HG02571 (cell line): Measurements from ENCODE around the gene CALCB.

Experiments
- ATAC-seq: cut with Tn5 transposase; IDR thresholded peaks from one replicate; pipeline ENCODE4 v1.9.1; 2021; ENCODE audit warnings: mild to moderate bottlenecking, moderate library complexity; ENCODE audit not compliant: unreplicated experiment

Gene CALCB

DNA sequence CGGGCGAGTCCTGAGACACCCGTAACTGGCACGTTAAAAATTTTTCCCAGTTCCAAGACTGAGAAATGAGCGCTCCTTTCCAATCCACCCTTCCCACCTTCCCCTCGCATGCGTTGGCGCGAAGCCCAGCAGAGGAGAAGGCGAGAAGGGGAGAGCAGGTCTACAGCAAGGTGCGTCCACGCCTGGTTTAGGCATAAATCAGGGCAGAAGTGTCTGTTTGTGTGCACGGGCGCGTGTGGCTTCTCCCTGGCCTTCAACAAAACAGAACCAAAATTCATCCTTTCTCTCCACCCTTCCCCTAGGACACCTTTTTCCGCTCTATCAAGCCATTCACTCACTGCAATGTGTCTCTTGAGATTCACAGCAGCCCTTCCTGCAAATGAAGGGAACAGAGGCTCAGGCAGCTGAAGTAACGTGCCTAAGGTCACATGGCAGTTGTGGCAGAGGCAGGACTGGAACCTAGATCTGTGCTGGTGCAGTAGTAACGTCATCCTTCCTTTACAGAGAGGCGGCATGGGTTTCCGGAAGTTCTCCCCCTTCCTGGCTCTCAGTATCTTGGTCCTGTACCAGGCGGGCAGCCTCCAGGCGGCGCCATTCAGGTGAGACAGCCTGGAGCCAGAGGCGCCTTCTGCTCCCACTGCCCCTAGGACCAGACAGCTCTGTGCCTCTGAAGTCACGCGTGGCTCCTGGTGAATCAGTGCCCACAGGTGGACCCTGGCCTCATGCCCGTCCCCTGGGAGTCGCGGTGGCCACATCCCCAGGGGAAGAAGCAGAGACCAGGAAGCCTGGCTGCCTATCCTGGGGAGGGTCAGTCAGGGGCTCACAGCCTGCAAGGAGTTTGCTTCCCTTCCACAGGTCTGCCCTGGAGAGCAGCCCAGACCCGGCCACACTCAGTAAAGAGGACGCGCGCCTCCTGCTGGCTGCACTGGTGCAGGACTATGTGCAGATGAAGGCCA is 1.1 kb downstream of the CALCB start:
- peak; percentile 96 for ATAC-seq

DNA sequence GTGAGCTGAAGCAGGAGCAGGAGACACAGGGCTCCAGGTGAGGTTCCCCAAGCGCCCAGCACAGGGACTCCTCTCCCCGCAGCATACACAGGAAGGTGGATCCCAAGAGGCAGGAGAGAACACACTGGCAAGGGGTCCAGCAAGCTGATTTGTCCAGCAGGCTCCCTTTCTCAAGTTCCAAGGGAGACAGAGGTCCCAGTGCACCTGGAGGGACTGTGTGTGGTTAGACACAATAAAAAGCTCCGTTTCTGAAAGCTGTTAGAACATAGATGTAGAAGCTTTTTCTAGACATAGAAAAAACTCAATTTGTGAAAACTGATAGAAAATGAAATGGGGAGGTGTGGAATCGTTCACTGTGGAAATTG is 1.8 kb downstream of the CALCB start:
- no peak for ATAC-seq

DNA sequence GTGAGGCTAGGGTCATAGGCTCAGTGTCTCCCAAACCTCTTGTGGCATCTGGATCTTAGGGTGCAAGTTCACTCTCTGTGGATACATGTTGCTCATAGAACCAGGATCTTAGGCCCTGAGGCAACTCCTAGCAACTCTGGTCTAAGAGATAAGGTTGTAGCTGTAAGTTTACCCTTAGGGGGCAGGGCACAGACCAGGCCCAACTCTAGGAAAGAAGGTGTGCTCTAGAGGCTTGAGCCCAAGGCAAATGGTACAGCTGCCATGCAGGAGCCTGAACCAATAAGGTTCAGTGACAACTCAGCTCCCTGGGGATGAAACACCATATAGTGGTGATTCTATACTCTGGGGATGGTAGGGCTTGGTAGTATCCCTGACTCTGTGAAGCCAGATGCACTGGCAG is 17.8 kb downstream of the CALCB start:
- no peak for ATAC-seq

DNA sequence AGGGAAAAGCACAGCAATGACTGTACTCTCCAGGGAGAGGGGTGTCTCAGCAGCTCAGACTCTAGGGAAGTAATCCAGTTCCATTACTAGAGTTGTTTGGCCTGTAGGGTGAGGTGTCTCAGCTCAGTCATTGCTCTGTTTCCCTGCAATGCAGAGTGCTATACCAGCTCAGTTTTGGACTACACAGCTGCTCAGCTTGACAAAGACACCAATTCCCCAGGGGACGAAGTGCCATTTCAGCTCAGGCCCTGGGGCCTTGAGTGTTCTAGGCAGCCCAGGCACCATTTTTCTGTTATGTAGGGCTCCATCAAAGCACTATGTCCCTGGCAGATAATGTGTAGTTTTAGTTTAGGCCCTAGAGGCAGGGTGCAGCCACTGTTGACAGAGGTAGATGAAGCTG is 18.2 kb downstream of the CALCB start:
- ATAC-seq, result no peak

DNA sequence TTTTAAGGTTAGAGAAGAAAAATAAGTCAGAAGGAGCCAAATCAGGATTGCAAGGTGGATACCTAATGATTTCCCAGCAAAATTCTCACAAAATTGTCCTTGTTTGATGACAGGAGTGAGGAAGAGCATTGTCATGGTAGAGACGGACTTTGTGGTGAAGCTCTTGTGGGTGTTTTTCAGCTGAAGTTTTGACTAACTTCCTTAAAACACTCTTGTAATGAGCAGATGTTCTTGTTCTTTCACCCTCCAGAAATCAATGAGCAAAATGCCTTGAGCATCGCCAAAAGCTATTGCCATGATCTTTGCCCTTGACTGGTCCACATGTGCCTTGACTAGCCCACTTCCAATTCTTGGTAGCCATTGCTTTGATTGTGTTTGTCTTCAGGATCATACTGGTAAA is 20.0 kb downstream of the CALCB start:
- no peak for ATAC-seq

DNA sequence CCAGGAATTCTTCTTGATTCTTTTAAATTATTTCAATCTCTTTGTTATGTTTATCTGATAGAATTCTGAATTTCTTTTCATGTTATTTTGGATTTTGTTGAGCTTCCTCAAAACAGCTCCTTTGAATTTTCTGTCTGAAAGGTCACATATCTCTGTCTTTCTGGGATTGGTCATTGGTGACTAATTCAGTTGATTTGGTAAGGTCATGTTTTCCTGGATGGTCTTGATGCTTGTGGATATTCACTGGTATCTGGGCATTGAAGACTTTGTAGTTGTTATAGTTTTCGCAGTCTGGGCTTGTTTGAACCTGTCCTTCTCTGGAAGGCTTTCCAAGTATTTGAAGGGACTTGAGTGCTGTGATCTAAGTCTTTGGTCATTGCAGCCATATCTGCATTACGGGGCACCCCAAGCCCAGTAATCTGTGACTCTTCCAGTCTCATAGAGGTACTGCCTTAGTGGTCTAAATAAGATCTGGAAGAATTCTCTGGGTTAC is 22.4 kb downstream of the CALCB start:
- no peak for ATAC-seq

DNA sequence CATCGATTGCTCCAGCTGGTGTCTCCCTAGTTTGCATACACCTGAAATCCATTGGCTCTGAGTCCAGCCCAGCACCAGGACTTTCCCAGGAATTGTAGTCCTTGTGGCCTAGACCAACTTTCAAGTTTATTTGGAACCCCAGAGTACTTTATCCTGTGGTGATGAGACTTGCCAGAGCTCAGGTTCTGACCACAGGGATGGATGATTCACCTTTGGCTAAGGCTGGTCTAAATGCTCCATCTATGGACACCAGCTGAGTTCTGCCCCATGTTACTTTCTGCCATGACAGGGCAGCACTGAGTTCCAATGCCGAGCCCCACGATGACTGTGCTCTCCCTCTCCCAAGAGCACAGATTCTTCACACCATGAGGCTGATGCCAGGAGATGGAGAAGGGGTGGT is 24.0 kb downstream of the CALCB start:
- no peak for ATAC-seq

DNA sequence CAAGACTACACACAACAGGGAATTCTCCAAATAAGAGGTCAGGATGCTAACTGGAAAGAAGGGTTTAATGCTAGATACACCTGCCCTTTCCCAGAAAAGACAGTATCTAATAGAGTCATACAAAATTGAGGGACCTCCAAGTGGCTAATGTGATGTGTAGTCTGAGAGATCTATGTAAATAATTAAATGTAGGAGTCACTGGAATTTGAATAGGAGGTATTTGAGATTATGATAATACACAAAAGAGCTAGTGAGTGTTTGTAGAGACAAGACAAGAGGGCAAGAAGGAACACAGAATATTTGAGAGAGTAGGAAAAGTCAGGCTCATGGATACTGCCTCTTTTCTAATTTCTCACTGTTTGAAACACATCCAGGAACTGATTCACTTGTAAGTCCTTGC is 25.9 kb downstream of the CALCB start:
- no peak for ATAC-seq

DNA sequence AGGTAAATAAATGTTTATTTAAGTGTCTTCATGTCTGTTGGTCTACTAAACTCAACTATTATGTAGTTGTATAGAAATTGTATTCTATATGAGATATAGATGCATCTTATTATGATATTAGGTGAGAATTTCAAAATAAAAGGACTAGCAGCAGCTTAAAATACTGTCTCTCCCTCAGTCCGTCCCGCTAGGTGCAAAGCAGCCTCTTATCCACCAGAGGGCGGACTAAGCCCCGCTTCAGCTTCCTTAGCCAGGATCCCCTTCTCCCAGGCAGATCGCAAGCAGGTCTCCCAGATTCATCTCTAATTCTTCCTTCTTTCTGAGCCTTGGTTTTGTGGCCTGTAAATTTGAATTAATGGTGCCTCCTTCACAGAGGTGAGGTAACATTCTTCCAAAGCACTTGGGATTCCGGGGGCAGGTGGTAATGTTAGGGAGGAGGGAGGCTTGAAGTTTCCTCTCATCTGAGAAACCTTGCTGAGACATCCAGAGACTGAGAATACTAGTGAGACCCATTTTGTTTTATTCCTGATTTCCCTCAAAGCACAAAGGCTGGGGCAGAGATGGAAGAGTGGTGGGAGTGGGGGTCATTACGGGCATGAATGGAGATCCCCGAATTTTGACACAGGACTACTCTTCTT is 27.8 kb downstream of the CALCB start:
- ATAC-seq, result peak; percentile 84

DNA sequence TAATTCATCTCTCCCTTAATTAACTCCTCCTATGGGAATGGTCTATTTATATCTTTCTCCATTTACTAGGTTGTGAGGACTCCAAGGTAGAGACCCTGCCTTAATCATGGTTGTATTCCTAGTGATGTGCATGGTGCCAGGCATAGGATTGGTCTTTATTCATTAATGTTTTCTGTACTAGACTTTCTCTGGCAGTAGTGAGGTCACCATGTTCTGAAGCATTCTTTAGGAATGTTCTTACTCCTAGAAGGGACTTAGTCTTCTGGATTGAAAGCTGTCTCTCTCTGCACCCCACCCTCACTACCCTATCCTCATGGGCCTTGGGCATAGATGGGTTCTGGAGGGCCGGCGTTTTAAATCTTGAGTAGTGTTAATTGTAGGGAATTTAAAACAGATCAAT is 30.8 kb downstream of the CALCB start:
- ATAC-seq, result no peak

DNA sequence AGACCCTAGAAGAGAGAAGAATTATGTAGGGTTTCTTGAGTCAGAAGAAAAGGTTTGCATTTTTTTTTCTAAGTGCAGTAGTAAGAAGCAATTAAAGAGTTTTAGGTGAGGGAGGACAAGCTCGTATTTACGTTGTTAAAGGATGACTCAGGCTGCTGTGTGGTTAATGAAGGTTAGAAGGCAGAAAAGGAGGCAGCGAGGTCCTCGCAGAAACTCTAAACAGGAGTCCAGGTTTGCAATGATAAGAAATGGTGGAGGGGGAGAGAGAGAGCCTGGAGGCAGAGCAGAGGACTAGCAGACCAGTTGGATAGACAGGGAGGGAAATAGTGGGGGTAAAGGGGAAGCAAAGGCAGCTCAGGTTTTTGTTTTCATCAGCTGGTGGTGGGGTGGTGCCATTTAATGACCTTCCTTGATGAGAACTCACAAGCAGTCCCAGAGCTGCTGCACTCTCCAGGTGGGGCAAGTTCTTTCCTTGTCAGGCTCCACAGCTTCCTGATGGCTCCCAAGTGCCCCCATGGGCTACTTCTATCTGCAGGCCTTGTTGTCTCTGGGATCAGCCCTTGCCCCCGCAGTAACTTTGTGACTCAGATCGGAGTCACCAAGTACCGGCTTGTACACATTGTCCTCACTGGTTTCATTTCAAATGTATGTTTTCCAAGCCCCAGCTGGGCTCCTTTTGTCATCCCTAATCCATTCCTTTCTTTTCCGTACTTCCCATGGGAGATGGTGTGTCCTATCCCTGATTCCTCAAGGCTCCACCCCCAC is 33.0 kb downstream of the CALCB start:
- no peak for ATAC-seq

DNA sequence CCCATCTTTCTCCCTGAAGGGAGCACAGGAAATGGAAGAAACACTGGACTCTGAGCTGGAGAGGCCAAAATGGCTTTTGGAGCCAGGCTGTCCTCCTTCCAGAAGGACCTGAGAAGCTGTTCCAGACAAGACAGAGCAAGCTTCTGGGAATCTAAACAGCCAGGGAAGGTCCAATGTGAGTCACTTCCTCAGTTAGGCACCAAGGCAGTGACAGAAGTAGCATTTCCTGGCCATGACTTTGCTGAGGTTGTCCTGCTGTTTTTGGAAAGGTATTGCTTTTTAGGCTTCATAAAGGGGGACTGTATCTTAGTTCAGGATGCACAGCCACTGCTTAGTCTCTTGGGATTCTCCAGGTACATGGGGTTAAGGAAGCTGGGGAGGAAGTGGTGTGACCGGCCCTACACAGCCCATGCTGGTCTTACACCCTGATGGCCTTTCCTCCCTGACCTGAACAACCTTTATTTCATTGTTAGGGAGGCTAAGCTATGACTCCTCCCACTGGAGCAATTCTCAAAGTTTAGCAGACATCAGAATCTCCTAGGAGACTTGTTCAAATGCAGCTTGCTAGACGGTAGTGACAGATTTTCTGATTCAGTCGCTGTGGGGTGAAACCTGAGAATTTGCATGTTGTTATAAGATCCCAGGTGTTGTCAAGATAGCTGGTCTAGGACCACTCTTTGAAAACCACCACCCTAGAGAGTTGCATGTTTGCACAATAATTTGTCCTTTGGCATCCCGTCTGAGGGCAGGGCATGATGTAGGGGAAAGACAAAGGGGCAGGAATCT is 34.5 kb downstream of the CALCB start:
- peak; percentile 54 for ATAC-seq

DNA sequence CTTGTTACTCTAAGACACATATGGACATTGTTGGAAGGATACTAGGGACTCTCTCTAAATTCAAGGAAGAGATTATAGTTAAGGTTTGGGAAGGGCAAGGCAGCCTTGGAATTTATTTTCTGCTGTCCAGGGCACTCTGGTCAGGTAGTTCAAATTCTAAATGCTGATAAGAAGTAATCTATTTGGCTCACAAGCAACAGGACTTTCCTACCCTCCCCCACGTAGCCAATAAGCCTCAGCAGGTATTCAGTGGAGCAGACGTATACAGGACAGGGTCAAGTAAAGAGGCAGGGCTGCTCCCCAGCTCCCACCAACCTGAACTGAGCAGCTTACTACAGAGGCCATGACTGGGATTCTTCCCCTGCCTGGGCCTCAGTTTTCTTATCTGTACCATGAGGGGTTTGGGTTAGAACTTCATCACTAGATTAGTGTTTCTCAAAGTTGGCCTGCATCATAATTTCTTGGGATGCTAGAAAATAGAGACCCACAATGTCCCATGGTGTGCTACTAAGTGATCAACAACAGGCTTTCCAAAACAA is 35.3 kb downstream of the CALCB start:
- no peak for ATAC-seq

DNA sequence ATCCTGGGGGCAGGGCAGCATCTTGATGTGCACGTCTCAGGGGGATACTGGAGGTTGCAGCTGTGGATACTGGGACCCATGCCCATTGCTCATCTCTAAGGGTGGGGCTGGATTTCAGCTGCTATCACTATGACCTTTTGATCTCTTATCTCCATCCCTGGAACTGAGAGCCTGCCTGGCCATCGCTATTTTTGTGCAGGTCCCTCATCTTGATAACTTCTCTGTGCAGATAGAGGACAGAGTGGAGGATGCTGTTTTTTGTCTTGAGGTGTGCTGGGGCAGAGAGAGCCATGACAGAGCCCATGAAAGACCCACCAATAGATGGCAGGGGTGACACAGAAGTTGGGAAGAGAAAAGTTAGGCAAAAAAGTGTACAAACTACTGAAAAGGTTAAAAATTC is 36.2 kb downstream of the CALCB start:
- ATAC-seq, result no peak

DNA sequence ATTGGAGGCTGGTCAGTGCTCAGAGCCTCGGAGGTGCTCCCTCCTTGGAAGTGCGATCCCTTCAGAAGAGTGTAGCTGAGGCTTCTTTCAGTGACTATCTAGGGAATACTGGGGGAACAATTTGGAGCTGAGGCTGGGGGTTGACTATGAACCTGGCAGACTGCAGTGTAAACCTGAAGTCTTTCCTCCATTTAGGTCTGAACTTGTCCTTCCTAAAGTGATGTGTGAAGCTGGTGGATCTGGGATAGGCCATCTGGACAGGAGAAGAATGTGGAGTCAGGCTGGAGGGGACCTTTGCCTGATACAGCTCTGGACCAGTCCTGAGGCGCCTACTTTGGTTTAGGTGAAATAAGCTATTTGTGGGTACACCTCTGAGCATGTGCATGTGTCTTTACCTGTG is 37.8 kb downstream of the CALCB start:
- ATAC-seq, result no peak

DNA sequence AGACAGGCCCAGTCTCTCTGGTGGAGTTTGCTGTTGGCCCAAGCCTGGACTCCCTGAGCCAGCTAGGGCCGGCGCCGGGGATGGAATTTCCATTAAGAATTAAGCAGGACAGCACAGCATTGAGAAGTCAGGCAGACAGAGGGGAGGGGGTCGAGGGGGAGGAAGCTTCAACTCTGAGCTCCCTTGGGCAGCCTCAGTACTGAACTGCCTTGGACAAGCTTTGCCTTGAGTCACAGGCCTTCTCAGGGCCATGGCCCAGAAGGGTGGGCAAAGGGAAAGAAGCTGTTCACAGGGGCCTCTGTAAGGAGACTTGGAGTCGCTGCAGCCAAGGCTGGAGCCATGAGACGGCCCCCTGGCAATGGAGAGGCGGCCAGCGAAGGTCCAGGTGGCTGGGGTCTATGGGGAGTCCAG is 38.7 kb downstream of the CALCB start:
- no peak for ATAC-seq

DNA sequence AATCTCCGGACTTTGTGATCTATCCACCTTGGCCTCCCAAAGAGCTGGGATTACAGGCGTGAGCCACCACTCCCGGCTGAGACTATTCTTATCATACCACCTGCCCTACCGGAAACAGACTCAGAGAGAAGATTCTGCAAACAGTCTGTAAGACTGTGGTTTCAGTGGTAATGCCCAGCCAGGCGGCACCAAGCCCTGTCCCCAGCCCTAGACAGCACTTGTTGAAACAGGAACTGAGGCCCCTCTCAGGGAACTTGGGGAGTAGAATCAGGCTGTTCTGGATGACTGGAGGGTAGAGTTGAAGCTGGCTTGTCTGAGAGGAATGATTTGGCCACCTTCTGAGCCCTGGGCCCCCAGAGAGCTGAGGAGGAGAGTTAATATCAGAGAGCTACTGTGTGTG is 40.0 kb downstream of the CALCB start:
- peak; percentile 90 for ATAC-seq

DNA sequence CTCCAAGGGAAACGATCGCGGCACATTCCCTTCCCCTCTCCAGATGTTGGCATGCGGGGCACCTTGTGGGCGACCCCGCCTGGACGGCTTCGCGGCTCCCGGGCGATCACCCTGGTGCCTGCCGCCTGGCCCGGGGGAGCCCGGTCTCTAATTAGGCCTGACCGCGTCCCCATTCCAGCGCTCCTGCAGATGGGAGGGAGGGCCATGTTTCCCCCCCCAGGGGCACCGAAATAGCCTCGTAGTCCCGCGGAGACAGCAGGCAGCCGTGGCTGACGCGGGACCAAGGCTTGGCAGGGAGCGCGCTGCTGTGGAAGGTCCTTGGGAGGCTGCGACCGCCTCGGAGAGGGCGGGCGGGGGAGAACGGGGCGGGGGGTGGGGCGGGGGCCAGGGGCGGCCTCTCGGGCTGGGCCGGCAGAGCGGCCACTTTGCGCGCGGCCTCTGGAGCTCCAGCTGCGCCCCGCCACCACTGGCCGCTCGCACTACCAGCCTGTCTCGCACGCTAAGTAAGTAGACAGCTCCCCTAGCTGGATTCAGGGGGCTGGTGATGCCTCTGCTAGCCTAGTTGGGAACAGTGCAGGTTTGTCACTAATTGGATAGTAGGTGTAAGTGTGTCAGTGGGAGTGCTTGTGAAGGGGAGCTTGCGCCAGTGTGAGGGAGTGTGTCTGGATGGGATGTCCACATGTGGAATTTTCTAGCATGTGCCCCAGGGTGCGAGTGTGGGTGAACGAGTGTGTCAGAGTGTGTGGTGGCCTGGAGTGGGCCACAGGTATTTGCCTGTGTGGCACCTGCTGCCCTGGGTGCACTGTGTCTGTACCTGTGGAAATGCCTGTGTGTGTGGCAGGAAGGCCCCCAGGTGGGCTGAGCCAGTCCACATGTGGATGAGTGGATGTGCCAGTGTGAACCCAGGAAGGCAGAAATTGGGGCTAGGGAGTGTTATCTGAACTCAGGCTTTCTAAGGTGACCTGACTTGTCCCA is 41.4 kb downstream of the CALCB start, which contains the start of gene INSC:
INSC (plus strand) TSS at position 423 of the 975 bp plus-strand sequence. CDS start 34,252 bp downstream, outside the sequence.
- ATAC-seq, result no peak

DNA sequence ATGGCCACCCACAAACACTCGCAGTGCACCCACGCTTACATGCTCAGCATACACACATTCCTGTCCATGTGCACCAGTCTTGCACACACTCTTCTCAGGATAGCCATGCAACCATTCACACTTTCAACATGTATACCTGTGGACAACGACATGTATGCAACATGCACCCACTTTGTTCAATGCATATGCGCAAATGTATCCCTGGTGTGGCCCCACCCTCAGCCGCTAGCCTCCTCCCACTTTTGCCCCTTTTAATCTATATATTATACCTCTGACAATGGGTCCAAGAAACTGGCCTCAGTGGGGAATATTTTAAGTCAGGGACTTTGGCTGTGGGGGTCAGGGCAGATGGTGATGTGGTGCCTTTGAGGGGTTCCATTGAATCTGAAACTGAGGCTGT is 42.3 kb downstream of the CALCB start:
- no peak for ATAC-seq
